Measurements from ENCODE around the gene SH3BGRL2. TPM values are rescaled to one million over a fixed set of nuclear protein-coding genes. Genes with fewer than 3 reads are reported as not detected.

The SH3BGRL2 gene
- total RNA-seq, 1 experiment from 2014 or later, result 11.8 TPM

DNA sequence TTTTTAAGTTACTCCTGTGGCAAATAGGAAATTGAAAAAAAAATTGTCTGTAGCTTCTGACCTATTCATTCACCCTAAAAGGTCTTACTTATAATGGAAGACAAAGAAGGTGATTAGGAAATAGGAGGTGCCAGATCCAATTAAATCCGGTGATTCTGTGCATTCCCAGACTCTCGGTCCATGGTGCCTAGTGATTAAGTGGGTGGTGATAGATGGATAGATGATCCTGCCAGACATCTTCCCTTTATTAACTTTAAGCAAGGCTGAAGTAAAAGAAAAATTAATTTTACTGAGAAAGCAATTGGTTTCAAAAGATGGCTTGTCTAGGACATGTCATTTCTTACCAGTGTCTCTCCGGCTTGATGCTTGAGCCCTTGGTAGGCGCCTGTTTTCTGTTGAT is 80.0 kb downstream of the SH3BGRL2 start:
- no peak overlapping the region for H3K4me3 Mint-ChIP-seq
- H3K79me1 ChIP-seq (ENCODE audit: insufficient read depth, low read depth, low read length, poor library complexity, severe bottlenecking), result no peaks in the 10 kb centered on the region
- no peak overlapping the region for H2AK5ac ChIP-seq (ENCODE audit: insufficient read length, low read length)
- H3K27me3 Mint-ChIP-seq (ENCODE audit: low read depth), result no peaks in the 10 kb centered on the region
- H3K4me2 ChIP-seq (ENCODE audit: insufficient read depth, insufficient read length, low read length), result no peak overlapping the region
- H3K9me3 Mint-ChIP-seq, result no peaks in the 10 kb centered on the region
- H3K27me3 ChIP-seq (ENCODE audit: insufficient read depth, low read length), result no peaks in the 10 kb centered on the region
- H3K79me2 ChIP-seq (ENCODE audit: insufficient read depth, low read length), result no peaks in the 10 kb centered on the region
- H2BK120ac ChIP-seq (ENCODE audit: low read depth, low read length, poor library complexity, severe bottlenecking), result no peak overlapping the region
- no peaks in the 10 kb centered on the region for H3K36me3 Mint-ChIP-seq (ENCODE audit: insufficient read depth in 1 of 3, low read depth in 3 of 3)
- no peak overlapping the region for H2AFZ ChIP-seq (ENCODE audit: low read length)
- no peak overlapping the region for H3T11ph ChIP-seq (ENCODE audit: low read length)
- no peak overlapping the region for H2BK5ac ChIP-seq (ENCODE audit: insufficient read length, low read length)
- H2BK15ac ChIP-seq (ENCODE audit: low read depth, low read length), result no peak overlapping the region
- H3K4ac ChIP-seq (ENCODE audit: low read depth, low read length), result no peak overlapping the region
- H3K18ac ChIP-seq (ENCODE audit: insufficient read length, low read depth, low read length), result no peak overlapping the region
- no peaks in the 10 kb centered on the region for H3K4me1 ChIP-seq (ENCODE audit: insufficient read depth, low read length)
- WGBS (ENCODE audit: extremely low coverage, insufficient read length, low lambda C conversion rate), result no CpG with 5 or more reads among the region's 4 CpGs
- no peak overlapping the region for H3K27ac ChIP-seq (ENCODE audit: insufficient read length, low read depth, low read length)
- no peak overlapping the region for H3K9ac ChIP-seq (ENCODE audit: extremely low read depth, insufficient read length, low read length)
- H2BK20ac ChIP-seq (ENCODE audit: low read depth, low read length, poor library complexity, severe bottlenecking), result no peak overlapping the region
- no peak overlapping the region for H3K14ac ChIP-seq (ENCODE audit: insufficient read depth, low read length)
- peaks cover 3% of the 10 kb centered on the region for H4K20me1 ChIP-seq (ENCODE audit: control insufficient read depth, insufficient read depth, insufficient read length)
- no peaks in the 10 kb centered on the region for H3K9me3 ChIP-seq (ENCODE audit: control insufficient read depth, low read depth, low read length)
- no peak overlapping the region for H3K23ac ChIP-seq (ENCODE audit: insufficient read length, low read depth, low read length)
- no peak overlapping the region for H3K56ac ChIP-seq (ENCODE audit: insufficient read length, low read depth, low read length)
- H3K27ac Mint-ChIP-seq, result no peak overlapping the region
- no peak overlapping the region for H4K5ac ChIP-seq (ENCODE audit: insufficient read length, low read depth, low read length)
- H3K4me1 Mint-ChIP-seq, result peaks cover 18% of the 10 kb centered on the region in 2 experiments
- no peak overlapping the region for H4K91ac ChIP-seq (ENCODE audit: insufficient read length, low read depth, low read length)
- H2BK12ac ChIP-seq (ENCODE audit: insufficient read length, low read depth, low read length), result no peak overlapping the region
- DNase-seq, result no peak
- H3K23me2 ChIP-seq (ENCODE audit: insufficient read length, low read depth, low read length, poor library complexity, severe bottlenecking), result no peaks in the 10 kb centered on the region
- H4K8ac ChIP-seq (replicated peaks; ENCODE audit: insufficient read length, low read depth, low read length), result no peak overlapping the region
- TF ChIP-seq, protein P1, sequence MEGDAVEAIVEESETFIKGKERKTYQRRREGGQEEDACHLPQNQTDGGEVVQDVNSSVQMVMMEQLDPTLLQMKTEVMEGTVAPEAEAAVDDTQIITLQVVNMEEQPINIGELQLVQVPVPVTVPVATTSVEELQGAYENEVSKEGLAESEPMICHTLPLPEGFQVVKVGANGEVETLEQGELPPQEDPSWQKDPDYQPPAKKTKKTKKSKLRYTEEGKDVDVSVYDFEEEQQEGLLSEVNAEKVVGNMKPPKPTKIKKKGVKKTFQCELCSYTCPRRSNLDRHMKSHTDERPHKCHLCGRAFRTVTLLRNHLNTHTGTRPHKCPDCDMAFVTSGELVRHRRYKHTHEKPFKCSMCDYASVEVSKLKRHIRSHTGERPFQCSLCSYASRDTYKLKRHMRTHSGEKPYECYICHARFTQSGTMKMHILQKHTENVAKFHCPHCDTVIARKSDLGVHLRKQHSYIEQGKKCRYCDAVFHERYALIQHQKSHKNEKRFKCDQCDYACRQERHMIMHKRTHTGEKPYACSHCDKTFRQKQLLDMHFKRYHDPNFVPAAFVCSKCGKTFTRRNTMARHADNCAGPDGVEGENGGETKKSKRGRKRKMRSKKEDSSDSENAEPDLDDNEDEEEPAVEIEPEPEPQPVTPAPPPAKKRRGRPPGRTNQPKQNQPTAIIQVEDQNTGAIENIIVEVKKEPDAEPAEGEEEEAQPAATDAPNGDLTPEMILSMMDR (conservative IDR thresholded peaks at IDR 0.05), result no peak

Data from H9 (cell line).